ENCODE measurements around the gene KRTDAP.

GRCh38 chr19:35449359-35450043 lies 40.8 kb downstream of the KRTDAP start:
- TF ChIP-seq, protein P1, sequence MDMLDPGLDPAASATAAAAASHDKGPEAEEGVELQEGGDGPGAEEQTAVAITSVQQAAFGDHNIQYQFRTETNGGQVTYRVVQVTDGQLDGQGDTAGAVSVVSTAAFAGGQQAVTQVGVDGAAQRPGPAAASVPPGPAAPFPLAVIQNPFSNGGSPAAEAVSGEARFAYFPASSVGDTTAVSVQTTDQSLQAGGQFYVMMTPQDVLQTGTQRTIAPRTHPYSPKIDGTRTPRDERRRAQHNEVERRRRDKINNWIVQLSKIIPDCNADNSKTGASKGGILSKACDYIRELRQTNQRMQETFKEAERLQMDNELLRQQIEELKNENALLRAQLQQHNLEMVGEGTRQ (CRISPR knock-in tag; IDR thresholded peaks at IDR 0.05), result no peak
- TF ChIP-seq SP1 (CRISPR knock-in tag; conservative IDR thresholded peaks at IDR 0.05) (no peak), SMAD3 (CRISPR knock-in tag; IDR thresholded peaks at IDR 0.05; ENCODE audit: borderline replicate concordance) (no peak), CREM (CRISPR knock-in tag; IDR thresholded peaks at IDR 0.05) (no peak), ATF1 (CRISPR knock-in tag; IDR thresholded peaks at IDR 0.05) (no peak), SOX15 (CRISPR knock-in tag; IDR thresholded peaks at IDR 0.05) (no peak), TEAD4 (CRISPR knock-in tag; IDR thresholded peaks at IDR 0.05) (no peak), MAX (CRISPR knock-in tag; IDR thresholded peaks at IDR 0.05) (no peak), NR1H2 (CRISPR knock-in tag; IDR thresholded peaks at IDR 0.05) (no peak), OVOL2 (CRISPR knock-in tag; IDR thresholded peaks at IDR 0.05; ENCODE audit: borderline replicate concordance) (no peak), NFYB (CRISPR knock-in tag; conservative IDR thresholded peaks at IDR 0.05; ENCODE audit: low read depth) (no peak)
- TF ChIP-seq, protein P2, sequence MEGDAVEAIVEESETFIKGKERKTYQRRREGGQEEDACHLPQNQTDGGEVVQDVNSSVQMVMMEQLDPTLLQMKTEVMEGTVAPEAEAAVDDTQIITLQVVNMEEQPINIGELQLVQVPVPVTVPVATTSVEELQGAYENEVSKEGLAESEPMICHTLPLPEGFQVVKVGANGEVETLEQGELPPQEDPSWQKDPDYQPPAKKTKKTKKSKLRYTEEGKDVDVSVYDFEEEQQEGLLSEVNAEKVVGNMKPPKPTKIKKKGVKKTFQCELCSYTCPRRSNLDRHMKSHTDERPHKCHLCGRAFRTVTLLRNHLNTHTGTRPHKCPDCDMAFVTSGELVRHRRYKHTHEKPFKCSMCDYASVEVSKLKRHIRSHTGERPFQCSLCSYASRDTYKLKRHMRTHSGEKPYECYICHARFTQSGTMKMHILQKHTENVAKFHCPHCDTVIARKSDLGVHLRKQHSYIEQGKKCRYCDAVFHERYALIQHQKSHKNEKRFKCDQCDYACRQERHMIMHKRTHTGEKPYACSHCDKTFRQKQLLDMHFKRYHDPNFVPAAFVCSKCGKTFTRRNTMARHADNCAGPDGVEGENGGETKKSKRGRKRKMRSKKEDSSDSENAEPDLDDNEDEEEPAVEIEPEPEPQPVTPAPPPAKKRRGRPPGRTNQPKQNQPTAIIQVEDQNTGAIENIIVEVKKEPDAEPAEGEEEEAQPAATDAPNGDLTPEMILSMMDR (IDR thresholded peaks at IDR 0.05), result no peak
- TF ChIP-seq, protein P3, sequence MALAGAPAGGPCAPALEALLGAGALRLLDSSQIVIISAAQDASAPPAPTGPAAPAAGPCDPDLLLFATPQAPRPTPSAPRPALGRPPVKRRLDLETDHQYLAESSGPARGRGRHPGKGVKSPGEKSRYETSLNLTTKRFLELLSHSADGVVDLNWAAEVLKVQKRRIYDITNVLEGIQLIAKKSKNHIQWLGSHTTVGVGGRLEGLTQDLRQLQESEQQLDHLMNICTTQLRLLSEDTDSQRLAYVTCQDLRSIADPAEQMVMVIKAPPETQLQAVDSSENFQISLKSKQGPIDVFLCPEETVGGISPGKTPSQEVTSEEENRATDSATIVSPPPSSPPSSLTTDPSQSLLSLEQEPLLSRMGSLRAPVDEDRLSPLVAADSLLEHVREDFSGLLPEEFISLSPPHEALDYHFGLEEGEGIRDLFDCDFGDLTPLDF (CRISPR knock-in tag; IDR thresholded peaks at IDR 0.05), result no peak
- TF ChIP-seq, protein P4, sequence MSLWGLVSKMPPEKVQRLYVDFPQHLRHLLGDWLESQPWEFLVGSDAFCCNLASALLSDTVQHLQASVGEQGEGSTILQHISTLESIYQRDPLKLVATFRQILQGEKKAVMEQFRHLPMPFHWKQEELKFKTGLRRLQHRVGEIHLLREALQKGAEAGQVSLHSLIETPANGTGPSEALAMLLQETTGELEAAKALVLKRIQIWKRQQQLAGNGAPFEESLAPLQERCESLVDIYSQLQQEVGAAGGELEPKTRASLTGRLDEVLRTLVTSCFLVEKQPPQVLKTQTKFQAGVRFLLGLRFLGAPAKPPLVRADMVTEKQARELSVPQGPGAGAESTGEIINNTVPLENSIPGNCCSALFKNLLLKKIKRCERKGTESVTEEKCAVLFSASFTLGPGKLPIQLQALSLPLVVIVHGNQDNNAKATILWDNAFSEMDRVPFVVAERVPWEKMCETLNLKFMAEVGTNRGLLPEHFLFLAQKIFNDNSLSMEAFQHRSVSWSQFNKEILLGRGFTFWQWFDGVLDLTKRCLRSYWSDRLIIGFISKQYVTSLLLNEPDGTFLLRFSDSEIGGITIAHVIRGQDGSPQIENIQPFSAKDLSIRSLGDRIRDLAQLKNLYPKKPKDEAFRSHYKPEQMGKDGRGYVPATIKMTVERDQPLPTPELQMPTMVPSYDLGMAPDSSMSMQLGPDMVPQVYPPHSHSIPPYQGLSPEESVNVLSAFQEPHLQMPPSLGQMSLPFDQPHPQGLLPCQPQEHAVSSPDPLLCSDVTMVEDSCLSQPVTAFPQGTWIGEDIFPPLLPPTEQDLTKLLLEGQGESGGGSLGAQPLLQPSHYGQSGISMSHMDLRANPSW (CRISPR knock-in tag; conservative IDR thresholded peaks at IDR 0.05; ENCODE audit: low read depth), result no peak
